ENCODE data around the gene FBLIM1.
"Not testable (repeated sequence)": the region's sequence is repeated elsewhere in the genome, so short reads cannot be mapped to it uniquely, and the experiment has no call there.

The FBLIM1 gene

DNA sequence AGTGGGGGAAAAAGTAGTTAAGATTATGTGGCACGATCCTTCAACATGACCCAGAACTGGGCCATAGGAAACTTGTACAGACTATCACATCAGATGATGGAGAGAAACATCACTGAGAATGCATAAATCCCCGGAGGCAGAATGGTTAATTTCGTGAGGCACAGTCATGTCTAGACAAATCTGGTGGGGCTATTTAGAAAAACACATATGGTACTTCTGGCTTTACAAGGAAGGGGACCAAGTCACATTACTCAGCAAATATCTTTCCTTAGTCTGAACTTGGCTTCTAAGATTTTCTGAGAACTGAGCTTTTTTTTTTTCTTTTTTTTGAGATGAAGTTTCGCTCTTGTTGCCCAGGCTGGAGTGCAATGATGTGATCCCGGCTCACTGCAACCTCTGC lies 58.1 kb downstream of the FBLIM1 start:
- DNase-seq (ENCODE audit: low read depth), result no peak
- TF ChIP-seq, protein P1, sequence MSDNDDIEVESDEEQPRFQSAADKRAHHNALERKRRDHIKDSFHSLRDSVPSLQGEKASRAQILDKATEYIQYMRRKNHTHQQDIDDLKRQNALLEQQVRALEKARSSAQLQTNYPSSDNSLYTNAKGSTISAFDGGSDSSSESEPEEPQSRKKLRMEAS (IDR thresholded peaks at IDR 0.05; ENCODE audit: low read depth, low read length), result no peak
- TF ChIP-seq, protein P2, sequence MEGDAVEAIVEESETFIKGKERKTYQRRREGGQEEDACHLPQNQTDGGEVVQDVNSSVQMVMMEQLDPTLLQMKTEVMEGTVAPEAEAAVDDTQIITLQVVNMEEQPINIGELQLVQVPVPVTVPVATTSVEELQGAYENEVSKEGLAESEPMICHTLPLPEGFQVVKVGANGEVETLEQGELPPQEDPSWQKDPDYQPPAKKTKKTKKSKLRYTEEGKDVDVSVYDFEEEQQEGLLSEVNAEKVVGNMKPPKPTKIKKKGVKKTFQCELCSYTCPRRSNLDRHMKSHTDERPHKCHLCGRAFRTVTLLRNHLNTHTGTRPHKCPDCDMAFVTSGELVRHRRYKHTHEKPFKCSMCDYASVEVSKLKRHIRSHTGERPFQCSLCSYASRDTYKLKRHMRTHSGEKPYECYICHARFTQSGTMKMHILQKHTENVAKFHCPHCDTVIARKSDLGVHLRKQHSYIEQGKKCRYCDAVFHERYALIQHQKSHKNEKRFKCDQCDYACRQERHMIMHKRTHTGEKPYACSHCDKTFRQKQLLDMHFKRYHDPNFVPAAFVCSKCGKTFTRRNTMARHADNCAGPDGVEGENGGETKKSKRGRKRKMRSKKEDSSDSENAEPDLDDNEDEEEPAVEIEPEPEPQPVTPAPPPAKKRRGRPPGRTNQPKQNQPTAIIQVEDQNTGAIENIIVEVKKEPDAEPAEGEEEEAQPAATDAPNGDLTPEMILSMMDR (IDR thresholded peaks at IDR 0.05; ENCODE audit: low read depth, low read length), result no peak
- TF ChIP-seq MYC (IDR thresholded peaks at IDR 0.05; ENCODE audit: low read depth, low read length), result no peak
- no peak for TF ChIP-seq POLR2A (IDR thresholded peaks at IDR 0.05; ENCODE audit: extremely low read depth, insufficient read length)
- no peak overlapping the region for H3K4me3 ChIP-seq (ENCODE audit: low read depth, low read length)

DNA sequence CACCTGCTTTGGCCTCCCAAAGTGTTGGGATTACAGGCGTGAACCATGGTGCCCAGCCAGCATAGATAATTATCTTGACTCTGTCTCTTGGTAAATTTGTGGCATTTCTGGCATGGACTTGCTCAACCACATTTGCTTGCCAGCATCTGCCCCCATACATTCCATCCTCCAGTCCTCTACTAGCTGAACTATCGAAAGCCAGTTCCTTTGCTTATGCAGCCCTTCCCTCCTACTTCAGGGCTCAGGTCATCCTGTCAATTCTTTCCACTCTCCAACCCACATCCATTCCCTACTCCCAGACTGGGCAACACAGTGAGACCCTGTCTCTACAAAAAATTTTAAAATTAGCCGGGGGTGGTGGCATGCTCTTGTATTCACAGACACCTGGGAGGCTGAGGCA lies 61.9 kb downstream of the FBLIM1 start:
- no peak overlapping the region for H3K4me3 ChIP-seq (ENCODE audit: low read depth, low read length)
- TF ChIP-seq, protein P1 (IDR thresholded peaks at IDR 0.05; ENCODE audit: low read depth, low read length), result no peak
- no peak for TF ChIP-seq MYC (IDR thresholded peaks at IDR 0.05; ENCODE audit: low read depth, low read length)
- no peak for TF ChIP-seq POLR2A (IDR thresholded peaks at IDR 0.05; ENCODE audit: extremely low read depth, insufficient read length)
- TF ChIP-seq, protein P2 (IDR thresholded peaks at IDR 0.05; ENCODE audit: low read depth, low read length), result no peak
- DNase-seq (ENCODE audit: low read depth), result no peak

DNA sequence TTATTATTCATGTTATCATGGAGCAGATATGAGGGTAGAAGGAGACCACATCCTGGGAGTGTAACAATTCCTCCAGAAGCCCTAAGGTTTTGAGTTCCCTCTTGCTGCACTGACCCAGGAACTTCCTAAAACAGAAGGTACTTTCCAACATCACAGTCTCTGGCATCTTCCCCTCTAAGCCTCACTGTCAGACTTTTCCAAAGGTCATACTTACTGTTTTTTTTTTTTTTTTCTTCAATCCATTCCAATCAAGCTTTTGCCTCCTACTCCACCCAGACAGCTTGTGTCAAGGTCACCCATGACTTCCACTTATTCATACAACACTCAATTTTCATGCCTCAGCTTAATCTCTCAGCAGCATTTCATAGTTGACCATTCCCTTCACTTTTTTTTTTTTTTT lies 67.2 kb downstream of the FBLIM1 start:
- TF ChIP-seq, protein P1 (IDR thresholded peaks at IDR 0.05; ENCODE audit: low read depth, low read length), result no peak
- TF ChIP-seq, protein P2 (IDR thresholded peaks at IDR 0.05; ENCODE audit: low read depth, low read length), result no peak
- TF ChIP-seq MYC (IDR thresholded peaks at IDR 0.05; ENCODE audit: low read depth, low read length) (no peak), POLR2A (IDR thresholded peaks at IDR 0.05; ENCODE audit: extremely low read depth, insufficient read length) (no peak)
- no peak for DNase-seq (ENCODE audit: low read depth)
- H3K4me3 ChIP-seq (ENCODE audit: low read depth, low read length), result no peak overlapping the region

DNA sequence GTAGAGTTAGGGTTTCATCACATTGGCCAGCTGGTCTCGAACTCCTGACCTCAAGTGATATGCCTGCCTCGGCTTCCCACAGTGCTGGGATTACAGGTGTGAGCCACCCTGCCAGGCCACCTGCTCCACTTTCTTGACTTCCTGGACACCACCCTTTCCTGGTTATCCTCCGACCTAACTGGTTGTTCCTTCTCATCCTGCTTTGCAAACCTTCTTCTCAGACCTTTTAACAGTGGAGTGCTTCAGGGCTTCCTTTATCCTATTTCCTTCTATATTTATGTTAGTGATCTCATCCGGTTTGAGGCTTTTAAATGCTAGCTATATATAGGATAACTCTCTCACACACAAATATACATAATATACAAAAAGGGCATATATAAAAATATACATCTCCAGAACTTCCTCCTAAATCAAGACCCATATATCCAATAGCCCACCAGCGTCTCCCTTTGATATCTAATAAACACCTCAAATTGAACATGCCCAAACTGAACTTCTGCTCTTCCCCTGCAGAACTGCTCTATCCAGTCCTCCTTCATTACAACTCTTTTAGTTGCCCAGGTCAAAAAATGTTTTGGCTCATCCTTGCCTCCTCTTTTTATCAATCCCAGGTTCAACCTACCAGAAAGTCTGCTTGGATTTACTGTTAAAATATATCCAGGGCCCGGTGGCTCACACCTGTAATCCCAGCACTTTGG lies 68.4 kb downstream of the FBLIM1 start:
- DNase-seq (ENCODE audit: low read depth), result no peak
- no peak overlapping the region for H3K4me3 ChIP-seq (ENCODE audit: low read depth, low read length)
- TF ChIP-seq, protein P2 (IDR thresholded peaks at IDR 0.05; ENCODE audit: low read depth, low read length), result no peak
- TF ChIP-seq, protein P1 (IDR thresholded peaks at IDR 0.05; ENCODE audit: low read depth, low read length), result no peak
- TF ChIP-seq POLR2A (IDR thresholded peaks at IDR 0.05; ENCODE audit: extremely low read depth, insufficient read length) (no peak), MYC (IDR thresholded peaks at IDR 0.05; ENCODE audit: low read depth, low read length) (no peak)

DNA sequence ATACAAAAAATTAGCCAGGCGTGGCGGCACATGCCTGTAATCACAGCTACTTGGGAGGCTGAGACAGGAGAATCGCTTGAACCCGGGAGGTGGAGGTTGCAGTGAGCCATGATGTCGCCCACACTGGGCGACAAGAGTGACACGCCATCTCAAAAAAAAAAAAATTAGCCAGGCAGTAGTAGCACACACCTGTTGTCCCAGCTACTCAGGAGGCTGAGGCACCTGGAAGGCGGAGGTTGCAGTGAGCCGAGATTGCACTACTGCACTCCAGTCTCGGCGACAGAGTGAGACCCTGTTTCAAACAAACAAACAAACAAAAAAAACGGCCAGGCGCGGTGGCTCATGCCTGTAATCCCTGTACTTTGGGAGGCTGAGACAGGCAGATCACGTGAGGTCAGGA lies 69.0 kb downstream of the FBLIM1 start:
- H3K4me3 ChIP-seq (ENCODE audit: low read depth, low read length); DNase-seq (ENCODE audit: low read depth): not testable (repeated sequence)

DNA sequence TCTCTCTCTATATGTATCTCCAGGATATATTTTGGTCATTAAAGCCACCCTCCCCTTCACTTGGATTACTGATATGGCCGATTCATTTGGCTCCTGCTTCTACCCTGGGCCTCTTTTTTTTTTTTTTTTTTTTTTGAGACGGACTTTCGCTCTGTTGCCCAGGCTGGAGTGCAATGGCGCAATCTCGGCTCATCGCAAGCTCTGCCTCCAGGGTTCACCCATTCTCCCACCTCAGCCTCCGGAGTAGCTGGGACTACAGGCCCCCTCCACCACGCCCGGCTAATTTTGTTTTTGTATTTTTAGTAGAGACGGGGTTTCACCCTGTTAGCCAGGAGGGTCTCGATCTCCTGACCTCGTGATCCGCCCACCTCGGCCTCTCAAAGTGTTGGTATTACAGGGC lies 70.3 kb downstream of the FBLIM1 start:
- not testable (repeated sequence) for H3K4me3 ChIP-seq (ENCODE audit: low read depth, low read length); DNase-seq (ENCODE audit: low read depth)

DNA sequence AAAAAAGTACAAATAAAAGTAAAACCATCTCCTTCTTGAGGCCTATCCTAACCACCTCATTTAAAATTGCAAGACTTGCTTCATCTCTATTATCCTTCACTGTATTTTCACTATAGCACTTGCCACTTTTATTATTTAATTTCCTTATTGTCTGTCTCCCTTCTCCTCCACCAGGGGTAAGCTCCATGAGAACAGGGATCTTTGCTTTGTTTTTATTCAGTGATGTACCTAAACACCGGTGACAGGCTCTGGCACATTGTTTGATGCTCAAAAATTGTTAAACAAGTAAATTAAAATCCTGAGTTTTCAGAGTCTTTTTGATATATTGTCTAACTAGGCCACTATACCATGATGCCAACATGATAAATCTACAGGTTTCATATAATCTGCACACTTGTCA lies 71.7 kb downstream of the FBLIM1 start:
- TF ChIP-seq MYC (IDR thresholded peaks at IDR 0.05; ENCODE audit: low read depth, low read length) (no peak), POLR2A (IDR thresholded peaks at IDR 0.05; ENCODE audit: extremely low read depth, insufficient read length) (no peak)
- TF ChIP-seq, protein P1 (IDR thresholded peaks at IDR 0.05; ENCODE audit: low read depth, low read length), result no peak
- TF ChIP-seq, protein P2 (IDR thresholded peaks at IDR 0.05; ENCODE audit: low read depth, low read length), result no peak
- DNase-seq (ENCODE audit: low read depth), result no peak
- no peak overlapping the region for H3K4me3 ChIP-seq (ENCODE audit: low read depth, low read length)
